ENCODE data around the gene CPEB4. TPM values are rescaled to one million over a fixed set of nuclear protein-coding genes. Genes with fewer than 3 reads are reported as not detected.

CPEB4 gene
- total RNA-seq, 1 experiment from 2014 or later = 8.7 TPM

DNA sequence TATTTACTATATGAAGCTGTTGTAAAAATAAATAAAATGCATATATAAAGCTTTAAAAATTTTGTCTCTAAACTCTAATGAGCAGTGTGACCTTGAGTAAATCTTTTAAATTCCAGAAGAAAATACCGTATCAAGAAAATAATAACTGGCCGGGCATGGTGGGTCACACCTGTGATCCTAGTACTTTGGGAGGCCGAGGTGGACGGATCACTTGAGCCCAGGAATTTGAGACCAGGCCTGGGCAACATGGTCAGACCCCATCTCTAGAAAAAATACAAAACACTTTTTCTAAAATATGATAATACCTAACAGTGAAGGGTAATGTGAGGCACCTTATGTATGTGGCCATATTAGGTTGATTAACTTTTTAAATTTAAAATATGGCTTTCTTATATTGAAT, 8.5 kb downstream of the CPEB4 start:
- no peak overlapping the region for H2BK12ac ChIP-seq (ENCODE audit: insufficient read length, low read depth, low read length)
- no peak overlapping the region for H3T11ph ChIP-seq (ENCODE audit: low read length)
- H3K14ac ChIP-seq (ENCODE audit: insufficient read depth, low read length) = no peak overlapping the region
- H3K27ac ChIP-seq (ENCODE audit: insufficient read length, low read depth, low read length) = no peak overlapping the region
- no peaks in the 10 kb centered on the region for H3K23me2 ChIP-seq (ENCODE audit: insufficient read length, low read depth, low read length, poor library complexity, severe bottlenecking)
- H2BK5ac ChIP-seq (ENCODE audit: insufficient read length, low read length) = no peak overlapping the region
- Mint-ChIP-seq H3K4me1 (peaks cover under 1 to 16% of the 10 kb centered on the region in 2 experiments; a peak in 3 of 4 replicates), H3K4me3 (no peak overlapping the region), H3K36me3 (ENCODE audit: insufficient read depth in 1 of 3, low read depth in 3 of 3) (no peaks in the 10 kb centered on the region), H3K9me3 (no peaks in the 10 kb centered on the region), H3K27ac (no peak overlapping the region), H3K27me3 (ENCODE audit: low read depth) (no peaks in the 10 kb centered on the region; the same call in 1 of the 2 replicates)
- H4K5ac ChIP-seq (ENCODE audit: insufficient read length, low read depth, low read length) = no peak overlapping the region
- no peak overlapping the region for H3K4me2 ChIP-seq (ENCODE audit: insufficient read depth, insufficient read length, low read length)
- no peaks in the 10 kb centered on the region for H3K79me2 ChIP-seq (ENCODE audit: insufficient read depth, low read length)
- WGBS (ENCODE audit: extremely low coverage, insufficient read length, low lambda C conversion rate) = no CpG with 5 or more reads among the region's 4 CpGs
- no peak overlapping the region for H3K56ac ChIP-seq (ENCODE audit: insufficient read length, low read depth, low read length)
- TF ChIP-seq, protein P1, sequence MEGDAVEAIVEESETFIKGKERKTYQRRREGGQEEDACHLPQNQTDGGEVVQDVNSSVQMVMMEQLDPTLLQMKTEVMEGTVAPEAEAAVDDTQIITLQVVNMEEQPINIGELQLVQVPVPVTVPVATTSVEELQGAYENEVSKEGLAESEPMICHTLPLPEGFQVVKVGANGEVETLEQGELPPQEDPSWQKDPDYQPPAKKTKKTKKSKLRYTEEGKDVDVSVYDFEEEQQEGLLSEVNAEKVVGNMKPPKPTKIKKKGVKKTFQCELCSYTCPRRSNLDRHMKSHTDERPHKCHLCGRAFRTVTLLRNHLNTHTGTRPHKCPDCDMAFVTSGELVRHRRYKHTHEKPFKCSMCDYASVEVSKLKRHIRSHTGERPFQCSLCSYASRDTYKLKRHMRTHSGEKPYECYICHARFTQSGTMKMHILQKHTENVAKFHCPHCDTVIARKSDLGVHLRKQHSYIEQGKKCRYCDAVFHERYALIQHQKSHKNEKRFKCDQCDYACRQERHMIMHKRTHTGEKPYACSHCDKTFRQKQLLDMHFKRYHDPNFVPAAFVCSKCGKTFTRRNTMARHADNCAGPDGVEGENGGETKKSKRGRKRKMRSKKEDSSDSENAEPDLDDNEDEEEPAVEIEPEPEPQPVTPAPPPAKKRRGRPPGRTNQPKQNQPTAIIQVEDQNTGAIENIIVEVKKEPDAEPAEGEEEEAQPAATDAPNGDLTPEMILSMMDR (conservative IDR thresholded peaks at IDR 0.05) = no peak
- H2BK20ac ChIP-seq (ENCODE audit: low read depth, low read length, poor library complexity, severe bottlenecking) = no peak overlapping the region
- no peak overlapping the region for H2BK15ac ChIP-seq (ENCODE audit: low read depth, low read length)
- no peak overlapping the region for H3K9ac ChIP-seq (ENCODE audit: extremely low read depth, insufficient read length, low read length)
- H2AFZ ChIP-seq (ENCODE audit: low read length) = no peak overlapping the region
- no peaks in the 10 kb centered on the region for H4K20me1 ChIP-seq (ENCODE audit: control insufficient read depth, insufficient read depth, insufficient read length)
- no peak overlapping the region for H2BK120ac ChIP-seq (ENCODE audit: low read depth, low read length, poor library complexity, severe bottlenecking)
- no peak overlapping the region for H4K8ac ChIP-seq (replicated peaks; ENCODE audit: insufficient read length, low read depth, low read length)
- no peak overlapping the region for H4K91ac ChIP-seq (ENCODE audit: insufficient read length, low read depth, low read length)
- H2AK5ac ChIP-seq (ENCODE audit: insufficient read length, low read length) = no peak overlapping the region
- no peaks in the 10 kb centered on the region for H3K9me3 ChIP-seq (ENCODE audit: control insufficient read depth, low read depth, low read length)
- no peak overlapping the region for H3K4ac ChIP-seq (ENCODE audit: low read depth, low read length)
- no peaks in the 10 kb centered on the region for H3K27me3 ChIP-seq (ENCODE audit: insufficient read depth, low read length)
- no peak overlapping the region for H3K18ac ChIP-seq (ENCODE audit: insufficient read length, low read depth, low read length)
- H3K79me1 ChIP-seq (ENCODE audit: insufficient read depth, low read depth, low read length, poor library complexity, severe bottlenecking) = no peaks in the 10 kb centered on the region
- H3K23ac ChIP-seq (ENCODE audit: insufficient read length, low read depth, low read length) = no peak overlapping the region
- H3K4me1 ChIP-seq (ENCODE audit: insufficient read depth, low read length) = no peaks in the 10 kb centered on the region; the same call in 1 of the 2 replicates
- DNase-seq = no peak

Data from H9 (cell line).